Kidney (tissue), 14 donors: Measurements from ENCODE around the gene TMEM88. TPM values are rescaled to one million over a fixed set of nuclear protein-coding genes. Genes with fewer than 3 reads are reported as not detected.

Source experiments
- DNase-seq, 5 donors: peaks; one replicate each; pipeline ENCODE4 v3.0.0-alpha.2; 2013 to 2020
- FAIRE-seq: peaks from 2 replicates; lab custom pipeline; 2012; peaks lifted over from hg19 to GRCh38; lab: Jason Lieb, UNC
- H3K27ac ChIP-seq, 2 donors: one replicate each; pipeline ENCODE4 v1.7.0; 2013; ENCODE audit warnings: low read depth in 2 of 2, low read length in 2 of 2, inconsistent platforms in 1 of 2
- H3K27me3 ChIP-seq: one replicate; pipeline ENCODE4 v1.7.1; 2013; ENCODE audit warnings: low read length, inconsistent platforms; ENCODE audit not compliant: control insufficient read depth, insufficient read depth
- H3K36me3 ChIP-seq, 3 donors: one replicate each; pipeline versions ENCODE4 v1.7.0 to v1.7.1; 2013; ENCODE audit warnings: low read length in 3 of 3, control low read depth in 1 of 3, inconsistent platforms in 1 of 3; ENCODE audit not compliant: insufficient read depth in 3 of 3, control insufficient read depth in 2 of 3
- H3K4me1 ChIP-seq, 3 donors: one replicate each; pipeline versions ENCODE4 v1.7.0 to v1.7.1; 2013; ENCODE audit warnings: low read length in 3 of 3, inconsistent platforms in 1 of 3, low read depth in 1 of 3; ENCODE audit not compliant: control insufficient read depth in 2 of 3, insufficient read depth in 2 of 3
- H3K4me3 ChIP-seq, 3 donors: one replicate each; pipeline versions ENCODE4 v1.7.0 to v1.8.1; 2013; ENCODE audit warnings: low read length in 3 of 3, control low read depth in 1 of 3, inconsistent platforms in 1 of 3
- H3K9ac ChIP-seq, 3 donors: one replicate each; pipeline versions ENCODE4 v1.7.0 to v1.7.1; 2013; ENCODE audit warnings: low read length in 3 of 3, control low read depth in 1 of 3, inconsistent platforms in 1 of 3
- H3K9me3 ChIP-seq, 3 donors: one replicate each; pipeline versions ENCODE4 v1.7.0 to v1.7.1; 2013; ENCODE audit warnings: low read length in 3 of 3, control low read depth in 1 of 3, inconsistent platforms in 1 of 3; ENCODE audit not compliant: control insufficient read depth in 2 of 3, insufficient read depth in 1 of 3
- intact Hi-C: fragments of 100-400 bp; cut with DNase I; formaldehyde crosslinking; loops from one replicate; pipeline ENCODE4 v1.11.1; 2022
- polyA plus RNA-seq: library from polyadenylated mRNA; stranded (reverse); fragments of 350-450 nt; fragmentation: Illumina TruSeq; extraction: RNeasy Lipid Tissue Mini Kit (QIAGEN cat#74804); gene quantifications from one replicate; pipeline ENCODE4 v1.2.3, GENCODE V29; 2014; ENCODE audit warnings: low read depth, low replicate concordance; ENCODE audit not compliant: insufficient read depth
- total RNA-seq: library from RNA; stranded (reverse); fragmentation: NEBNext Ultra II Directional; extraction: Animal tissue kit (Norgen Biotek cat#: 25700); gene quantifications from one replicate; pipeline ENCODE4 v1.2.1, GENCODE V29; 2021
- TF ChIP-seq, protein P1 (sequence below): IDR thresholded peaks from 3 replicates; pipeline ENCODE4 v1.5.1; 2012; ENCODE audit warnings: mild to moderate bottlenecking, moderate library complexity, borderline replicate concordance; ENCODE audit not compliant: insufficient read depth; ENCODE audit errors: extremely low read depth
- donor health status: control.
- donor health status: control.
- donor health status: control.
- donor health status: control.
- donor health status: control.
- donor health status: DM: yes; HTN: yes; CAD: no.
- donor health status: Normal renal cell carcinoma (clear cell type).

The TMEM88 gene
- total and polyA plus RNA-seq, 2 donors from 2014 or later, result 17.6 to 59.8 TPM

DNA sequence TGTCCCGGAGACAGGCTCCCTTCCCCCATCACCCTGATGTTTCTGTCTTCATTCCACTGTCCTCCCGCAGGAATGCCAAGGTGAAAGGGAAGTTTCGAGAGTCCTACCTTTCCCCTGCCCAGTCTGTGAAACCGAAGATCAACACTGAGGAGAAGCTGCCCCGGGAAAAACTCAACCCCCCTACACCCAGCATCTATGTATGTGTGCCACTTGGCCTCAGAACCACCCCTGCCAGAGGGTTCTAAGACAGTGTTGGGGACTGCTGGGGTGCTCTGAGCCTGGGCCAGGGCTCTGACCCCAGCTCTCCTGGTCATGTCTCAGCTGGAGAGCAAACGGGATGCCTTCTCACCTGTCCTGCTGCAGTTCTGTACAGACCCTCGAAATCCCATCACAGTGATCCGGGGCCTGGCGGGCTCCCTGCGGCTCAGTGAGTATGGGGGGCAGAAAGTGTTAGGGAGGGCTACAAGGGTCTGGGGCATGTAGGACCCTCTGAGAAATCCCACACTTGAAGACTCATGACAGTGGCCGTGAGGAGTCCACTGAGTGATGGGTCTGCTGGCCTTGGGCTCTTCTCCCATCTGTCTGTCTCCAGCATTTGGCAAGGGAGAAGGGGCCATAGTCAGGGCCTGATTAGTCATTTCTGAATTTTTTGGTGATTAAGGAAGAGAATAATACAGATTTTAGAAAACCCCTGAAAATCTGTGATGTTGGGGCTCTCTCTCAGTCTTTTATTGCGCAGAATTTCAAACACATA lies 4.9 kb upstream of the TMEM88 start:
- no peaks in the 10 kb centered on the region for H3K9me3 ChIP-seq
- H3K9ac ChIP-seq, result no peak overlapping the region
- FAIRE-seq (no peak), DNase-seq (peak in 1 of 5 donors; percentile 42)
- TF ChIP-seq, protein P1, sequence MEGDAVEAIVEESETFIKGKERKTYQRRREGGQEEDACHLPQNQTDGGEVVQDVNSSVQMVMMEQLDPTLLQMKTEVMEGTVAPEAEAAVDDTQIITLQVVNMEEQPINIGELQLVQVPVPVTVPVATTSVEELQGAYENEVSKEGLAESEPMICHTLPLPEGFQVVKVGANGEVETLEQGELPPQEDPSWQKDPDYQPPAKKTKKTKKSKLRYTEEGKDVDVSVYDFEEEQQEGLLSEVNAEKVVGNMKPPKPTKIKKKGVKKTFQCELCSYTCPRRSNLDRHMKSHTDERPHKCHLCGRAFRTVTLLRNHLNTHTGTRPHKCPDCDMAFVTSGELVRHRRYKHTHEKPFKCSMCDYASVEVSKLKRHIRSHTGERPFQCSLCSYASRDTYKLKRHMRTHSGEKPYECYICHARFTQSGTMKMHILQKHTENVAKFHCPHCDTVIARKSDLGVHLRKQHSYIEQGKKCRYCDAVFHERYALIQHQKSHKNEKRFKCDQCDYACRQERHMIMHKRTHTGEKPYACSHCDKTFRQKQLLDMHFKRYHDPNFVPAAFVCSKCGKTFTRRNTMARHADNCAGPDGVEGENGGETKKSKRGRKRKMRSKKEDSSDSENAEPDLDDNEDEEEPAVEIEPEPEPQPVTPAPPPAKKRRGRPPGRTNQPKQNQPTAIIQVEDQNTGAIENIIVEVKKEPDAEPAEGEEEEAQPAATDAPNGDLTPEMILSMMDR, result no peak
- H3K27me3 ChIP-seq, result no peaks in the 10 kb centered on the region
- no peak overlapping the region for H3K27ac ChIP-seq
- intact Hi-C loops, result no loop called here
- H3K4me3 ChIP-seq, result no peak overlapping the region
- H3K4me1 ChIP-seq, result peaks cover 0 to 15% (median 8%) of the 10 kb centered on the region in 3 donors
- H3K36me3 ChIP-seq, result peaks cover 8 to 42% (median 23%) of the 10 kb centered on the region in 3 donors

DNA sequence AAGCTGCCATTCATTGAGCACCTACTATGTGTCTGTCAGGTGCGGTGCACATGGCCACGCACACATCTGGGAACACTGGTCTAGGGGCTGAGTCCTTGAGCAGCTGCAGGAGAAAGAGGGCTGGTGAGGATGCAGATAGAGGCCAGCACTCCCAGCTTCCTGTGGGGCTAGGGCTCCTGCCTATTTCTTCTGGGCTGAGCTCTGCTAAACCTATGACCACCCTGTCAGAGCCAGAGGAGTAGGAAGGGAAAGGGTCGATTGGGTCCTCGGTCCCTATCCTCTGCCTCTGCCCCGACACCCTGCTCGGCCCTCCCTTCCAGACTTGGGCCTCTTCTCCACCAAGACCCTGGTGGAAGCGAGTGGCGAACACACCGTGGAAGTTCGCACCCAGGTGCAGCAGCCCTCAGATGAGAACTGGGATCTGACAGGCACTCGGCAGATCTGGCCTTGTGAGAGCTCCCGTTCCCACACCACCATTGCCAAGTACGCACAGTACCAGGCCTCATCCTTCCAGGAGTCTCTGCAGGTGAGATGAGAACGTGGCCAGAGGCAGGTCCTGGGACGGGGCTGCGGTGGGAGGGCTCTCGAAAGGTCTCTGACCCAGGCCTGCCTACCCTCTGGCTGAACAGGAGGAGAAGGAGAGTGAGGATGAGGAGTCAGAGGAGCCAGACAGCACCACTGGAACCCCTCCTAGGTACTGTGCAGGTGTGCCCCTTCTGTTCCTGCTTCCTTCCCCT lies 4.0 kb upstream of the TMEM88 start:
- Histone ChIP-seq H3K27ac (no peak overlapping the region), H3K27me3 (no peaks in the 10 kb centered on the region), H3K4me3 (no peak overlapping the region), H3K4me1 (peaks cover 0 to 14% (median 0%) of the 10 kb centered on the region in 3 donors), H3K36me3 (peaks cover 8 to 42% (median 23%) of the 10 kb centered on the region in 3 donors), H3K9me3 (no peaks in the 10 kb centered on the region), H3K9ac (no peak overlapping the region)
- DNase-seq (peak in 2 of 5 donors; percentile 62 to 75), FAIRE-seq (no peak)
- intact Hi-C loops, result no loop called here
- TF ChIP-seq, protein P1, result no peak

DNA sequence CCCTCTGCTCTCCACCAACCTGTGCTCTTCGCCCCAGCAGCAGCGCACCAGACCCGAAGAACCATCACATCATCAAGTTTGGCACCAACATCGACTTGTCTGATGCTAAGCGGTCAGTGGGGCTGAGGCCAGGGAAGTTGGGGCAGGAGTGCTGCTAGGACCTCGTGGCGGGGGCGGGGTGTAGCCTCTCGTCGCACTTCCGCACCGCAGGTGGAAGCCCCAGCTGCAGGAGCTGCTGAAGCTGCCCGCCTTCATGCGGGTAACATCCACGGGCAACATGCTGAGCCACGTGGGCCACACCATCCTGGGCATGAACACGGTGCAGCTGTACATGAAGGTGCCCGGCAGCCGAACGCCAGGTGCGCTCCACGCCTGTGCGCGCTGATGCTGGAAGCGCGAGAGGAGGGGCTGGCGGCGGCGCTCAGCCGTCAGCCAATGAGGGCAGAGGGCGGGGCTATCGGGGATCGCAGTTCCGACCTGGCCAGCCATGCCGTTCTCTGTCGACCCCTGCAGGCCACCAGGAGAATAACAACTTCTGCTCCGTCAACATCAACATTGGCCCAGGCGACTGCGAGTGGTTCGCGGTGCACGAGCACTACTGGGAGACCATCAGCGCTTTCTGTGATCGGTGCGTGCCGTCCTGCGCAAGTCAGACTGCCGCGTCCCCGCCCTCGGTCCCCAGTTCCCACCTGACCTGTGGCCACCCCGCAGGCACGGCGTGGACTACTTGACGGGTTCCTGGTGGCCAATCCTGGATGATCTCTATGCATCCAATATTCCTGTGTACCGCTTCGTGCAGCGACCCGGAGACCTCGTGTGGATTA lies 3.2 kb upstream of the TMEM88 start:
- Histone ChIP-seq H3K36me3 (peaks cover 8 to 39% (median 19%) of the 10 kb centered on the region in 3 donors), H3K9ac (no peak overlapping the region), H3K4me1 (peaks cover 0 to 22% (median 0%) of the 10 kb centered on the region in 3 donors), H3K9me3 (no peaks in the 10 kb centered on the region), H3K27ac (peak overlapping the region; percentile 19 to 34), H3K4me3 (no peak overlapping the region), H3K27me3 (no peaks in the 10 kb centered on the region)
- DNase-seq, result peak; percentile 93 to 97 (median 95)
- FAIRE-seq, result no peak
- TF ChIP-seq, protein P1, result peak; percentile 99
- intact Hi-C loops, result no loop called here
